Type B pancreatic cell (in vitro differentiated cells): ENCODE data around the gene KAZN. TPM values are rescaled to one million over a fixed set of nuclear protein-coding genes. Genes with fewer than 3 reads are reported as not detected.

Experiments
- DNase-seq: peaks from one replicate; pipeline ENCODE4 v3.0.0; 2021; ENCODE audit warnings: mixed read lengths; ENCODE audit not compliant: unreplicated experiment; ENCODE audit errors: extremely low spot score
- H3K27ac Mint-ChIP-seq: 2 replicates; pipeline ENCODE4 v1.8.0; 2021; ENCODE audit warnings: mild to moderate bottlenecking, mixed read lengths
- H3K27me3 Mint-ChIP-seq: 2 replicates; pipeline ENCODE4 v1.8.0; 2021; ENCODE audit warnings: mixed read lengths
- H3K36me3 Mint-ChIP-seq: 2 replicates; pipeline ENCODE4 v1.8.0; 2021; ENCODE audit warnings: mixed read lengths
- H3K4me1 Mint-ChIP-seq: one replicate; pipeline ENCODE4 v1.8.0; 2021; ENCODE audit warnings: mixed read lengths; ENCODE audit not compliant: unreplicated experiment
- H3K4me3 Mint-ChIP-seq: 2 replicates; pipeline ENCODE4 v1.8.0; 2021; ENCODE audit warnings: mild to moderate bottlenecking, mixed read lengths
- H3K9me3 Mint-ChIP-seq: 2 replicates; pipeline ENCODE4 v1.8.0; 2021; ENCODE audit warnings: mixed read lengths
- total RNA-seq: library from RNA; stranded (reverse); gene quantifications from 2 replicates; pipeline ENCODE4 v1.2.1, GENCODE V29; 2021; ENCODE audit warnings: low replicate concordance
- TF ChIP-seq, protein P1 (sequence below): fragments of 200-600 bp; sonication (generic); conservative IDR thresholded peaks from 2 replicates; pipeline ENCODE4 v1.5.0; 2021; ENCODE audit warnings: antibody characterized with exemption, mild to moderate bottlenecking

Gene KAZN
- total RNA-seq, 1 donor from 2014 or later, result 33.7 TPM

DNA sequence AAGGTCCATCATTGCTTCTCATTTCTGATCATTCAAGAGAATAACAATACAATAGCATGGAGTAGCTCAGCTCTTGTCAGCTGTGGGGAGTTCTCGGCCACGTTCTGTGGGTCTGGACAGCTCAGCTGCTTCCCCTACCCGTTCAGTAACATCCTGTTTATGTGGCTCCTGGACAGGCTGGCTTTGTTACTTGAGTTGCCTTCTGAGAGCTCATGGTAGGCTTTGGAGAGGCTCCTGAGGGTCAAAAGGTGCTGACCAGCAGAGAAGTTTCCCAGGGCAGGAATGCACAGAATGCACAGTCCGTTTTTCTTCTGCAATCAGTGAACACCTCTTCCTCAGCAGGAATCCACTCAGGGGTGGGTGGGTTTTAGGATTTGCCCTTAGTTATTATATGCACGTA lies 36.0 kb downstream of the KAZN start:
- H3K27ac Mint-ChIP-seq, result no peak overlapping the region
- H3K27me3 Mint-ChIP-seq, result no peaks in the 10 kb centered on the region
- peaks cover 33% of the 10 kb centered on the region for H3K4me1 Mint-ChIP-seq
- no peak overlapping the region for H3K4me3 Mint-ChIP-seq
- TF ChIP-seq, protein P1, sequence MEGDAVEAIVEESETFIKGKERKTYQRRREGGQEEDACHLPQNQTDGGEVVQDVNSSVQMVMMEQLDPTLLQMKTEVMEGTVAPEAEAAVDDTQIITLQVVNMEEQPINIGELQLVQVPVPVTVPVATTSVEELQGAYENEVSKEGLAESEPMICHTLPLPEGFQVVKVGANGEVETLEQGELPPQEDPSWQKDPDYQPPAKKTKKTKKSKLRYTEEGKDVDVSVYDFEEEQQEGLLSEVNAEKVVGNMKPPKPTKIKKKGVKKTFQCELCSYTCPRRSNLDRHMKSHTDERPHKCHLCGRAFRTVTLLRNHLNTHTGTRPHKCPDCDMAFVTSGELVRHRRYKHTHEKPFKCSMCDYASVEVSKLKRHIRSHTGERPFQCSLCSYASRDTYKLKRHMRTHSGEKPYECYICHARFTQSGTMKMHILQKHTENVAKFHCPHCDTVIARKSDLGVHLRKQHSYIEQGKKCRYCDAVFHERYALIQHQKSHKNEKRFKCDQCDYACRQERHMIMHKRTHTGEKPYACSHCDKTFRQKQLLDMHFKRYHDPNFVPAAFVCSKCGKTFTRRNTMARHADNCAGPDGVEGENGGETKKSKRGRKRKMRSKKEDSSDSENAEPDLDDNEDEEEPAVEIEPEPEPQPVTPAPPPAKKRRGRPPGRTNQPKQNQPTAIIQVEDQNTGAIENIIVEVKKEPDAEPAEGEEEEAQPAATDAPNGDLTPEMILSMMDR, result no peak
- DNase-seq, result no peak
- H3K9me3 Mint-ChIP-seq, result no peaks in the 10 kb centered on the region
- H3K36me3 Mint-ChIP-seq, result no peaks in the 10 kb centered on the region

DNA sequence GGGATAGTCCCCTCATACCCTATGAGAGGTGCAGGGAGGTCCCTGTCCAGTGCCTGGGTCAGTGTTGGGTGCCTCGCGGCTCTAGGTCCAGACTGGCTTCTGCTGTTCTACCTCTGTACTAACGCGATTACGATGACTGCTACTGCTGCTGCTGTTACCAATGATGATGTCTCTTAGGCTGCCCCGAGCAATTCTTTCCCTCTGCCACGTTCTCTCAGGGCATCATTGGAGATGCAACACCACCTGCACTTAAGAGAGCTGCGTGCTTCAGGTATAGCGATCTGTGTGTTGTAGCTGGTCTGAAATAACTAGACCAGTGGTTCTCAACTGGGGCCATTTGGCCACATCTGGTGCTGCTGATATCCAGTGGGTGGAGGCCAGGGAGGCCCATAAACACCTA lies 36.9 kb downstream of the KAZN start:
- Mint-ChIP-seq H3K9me3 (no peaks in the 10 kb centered on the region), H3K4me3 (no peak overlapping the region), H3K36me3 (no peaks in the 10 kb centered on the region), H3K4me1 (peaks cover 33% of the 10 kb centered on the region), H3K27ac (no peak overlapping the region), H3K27me3 (no peaks in the 10 kb centered on the region)
- TF ChIP-seq, protein P1, result no peak
- no peak for DNase-seq

DNA sequence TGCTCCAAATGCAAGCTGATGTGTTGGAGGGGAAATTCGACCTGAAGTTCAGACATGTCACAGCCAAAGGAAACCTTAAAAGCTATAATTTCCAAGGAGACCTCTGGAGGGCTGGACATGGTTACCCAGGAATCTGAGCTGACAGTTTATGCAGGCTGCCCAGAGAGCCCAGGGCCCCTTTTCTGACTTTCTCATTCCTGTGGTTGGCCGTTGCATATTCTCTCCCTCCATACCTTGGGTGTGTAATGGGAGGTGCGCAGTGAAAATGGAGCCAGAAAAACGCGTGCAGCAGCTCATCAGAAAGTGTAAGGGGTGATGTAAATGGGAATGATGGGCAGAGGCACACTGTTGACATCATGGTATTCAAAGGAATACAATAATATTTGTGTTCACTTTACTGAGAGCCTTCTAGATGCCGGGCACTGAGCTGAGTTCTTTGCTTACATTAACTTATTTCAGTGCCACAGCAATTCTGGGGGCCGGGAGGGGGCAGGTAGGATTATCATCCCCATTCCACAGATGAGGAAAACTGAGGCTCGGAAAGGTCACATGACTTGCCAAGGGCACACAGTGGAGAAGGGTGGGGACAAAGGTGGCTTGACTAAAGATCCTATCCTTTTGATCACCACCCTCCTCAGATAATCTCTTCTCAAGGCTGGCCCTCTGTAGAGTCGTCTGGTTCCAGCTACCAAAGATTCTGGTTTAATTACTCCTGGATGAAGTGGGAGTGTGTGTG lies 38.6 kb downstream of the KAZN start:
- H3K27ac Mint-ChIP-seq, result no peak overlapping the region
- peaks cover 6% of the 10 kb centered on the region for H3K9me3 Mint-ChIP-seq
- H3K27me3 Mint-ChIP-seq, result no peaks in the 10 kb centered on the region
- peaks cover 33% of the 10 kb centered on the region for H3K4me1 Mint-ChIP-seq
- no peak for DNase-seq
- H3K4me3 Mint-ChIP-seq, result no peak overlapping the region
- TF ChIP-seq, protein P1, result no peak
- H3K36me3 Mint-ChIP-seq, result peaks cover 8% of the 10 kb centered on the region

DNA sequence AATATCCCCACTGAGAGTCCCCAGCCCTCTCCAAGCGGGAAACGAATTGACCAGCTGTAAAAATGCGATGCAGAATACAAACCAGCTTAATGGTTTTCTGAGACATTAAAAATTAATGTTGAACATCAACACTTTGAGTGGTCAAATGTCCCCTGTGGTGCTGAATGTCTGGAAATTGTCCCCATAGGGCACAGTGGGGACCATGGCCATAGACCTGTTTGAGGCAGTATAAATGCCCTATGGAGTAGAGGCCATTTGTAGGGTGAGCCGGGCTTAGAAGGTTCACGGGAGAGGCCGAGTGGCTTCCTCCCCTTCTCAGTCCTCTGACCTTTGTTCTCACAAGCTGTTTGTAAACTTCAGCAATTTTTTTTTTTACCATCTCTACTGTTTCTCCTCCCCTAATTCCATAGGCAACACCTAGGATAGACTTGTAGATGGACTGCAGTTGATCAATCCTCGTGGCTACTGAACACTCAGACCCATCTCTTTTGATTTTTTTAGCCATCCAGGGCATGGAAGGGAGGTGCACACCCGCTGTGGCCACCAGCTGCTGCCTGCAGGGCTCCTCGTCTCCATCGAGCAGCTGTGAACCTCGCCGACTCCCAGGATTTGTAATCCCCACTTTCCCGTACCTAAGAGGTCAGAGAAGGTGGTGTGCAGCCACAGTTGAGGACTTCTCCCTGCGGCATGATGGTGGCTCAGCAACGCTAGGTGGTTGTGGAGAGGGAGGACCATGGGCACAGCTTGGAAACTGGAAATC lies 41.0 kb downstream of the KAZN start:
- Mint-ChIP-seq H3K27me3 (no peaks in the 10 kb centered on the region), H3K9me3 (peaks cover 6% of the 10 kb centered on the region), H3K27ac (no peak overlapping the region), H3K4me1 (peaks cover 21% of the 10 kb centered on the region), H3K36me3 (peaks cover 8% of the 10 kb centered on the region), H3K4me3 (no peak overlapping the region)
- DNase-seq, result no peak
- TF ChIP-seq, protein P1, result no peak

DNA sequence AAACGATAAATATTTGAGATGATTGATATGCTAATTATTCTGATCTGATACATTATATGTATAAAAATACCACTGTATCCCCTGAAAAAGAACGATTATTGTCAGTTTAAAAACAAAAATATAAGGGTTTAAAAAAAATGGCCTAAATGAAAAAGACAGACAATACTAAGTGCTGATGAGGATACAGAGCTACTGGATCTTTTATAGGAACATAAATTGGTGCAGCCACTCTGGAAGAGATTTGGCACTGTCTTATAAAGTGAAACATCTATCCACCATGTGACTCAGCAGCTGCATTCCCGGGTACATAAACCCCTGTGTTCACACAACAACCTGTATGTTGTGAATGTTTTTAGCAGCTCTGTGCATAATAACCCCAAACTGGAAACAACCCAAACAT lies 44.2 kb downstream of the KAZN start:
- TF ChIP-seq, protein P1, result no peak
- H3K9me3 Mint-ChIP-seq, result peaks cover 20% of the 10 kb centered on the region
- peaks cover 22% of the 10 kb centered on the region for H3K36me3 Mint-ChIP-seq
- H3K4me1 Mint-ChIP-seq, result peaks cover 16% of the 10 kb centered on the region
- no peaks in the 10 kb centered on the region for H3K27me3 Mint-ChIP-seq
- H3K4me3 Mint-ChIP-seq, result no peak overlapping the region
- no peak for DNase-seq
- no peak overlapping the region for H3K27ac Mint-ChIP-seq
